GM21423 (cell line): ENCODE data around the gene NPAS1.

ENCODE experiments used
- ATAC-seq: cut with Tn5 transposase; IDR thresholded peaks from one replicate; pipeline ENCODE4 v1.9.1; 2021; ENCODE audit warnings: mild to moderate bottlenecking, moderate library complexity; ENCODE audit not compliant: unreplicated experiment

Gene NPAS1

GRCh38 chr19:47013041-47013517, 6.6 kb upstream of the NPAS1 start:
- no peak for ATAC-seq

GRCh38 chr19:47018923-47019322, 714 bp upstream of the NPAS1 start:
- ATAC-seq: no peak

- ATAC-seq: no peak
Measured at GRCh38 chr19:47020132-47020805, 632 bp downstream of the NPAS1 start.

- ATAC-seq: no peak
Measured at GRCh38 chr19:47020992-47021496, 1.4 kb downstream of the NPAS1 start.

- ATAC-seq: no peak
Measured at GRCh38 chr19:47021536-47022139, 2.0 kb downstream of the NPAS1 start.

- no peak for ATAC-seq
Measured at GRCh38 chr19:47022140-47022536, 2.5 kb downstream of the NPAS1 start.

- no peak for ATAC-seq
Measured at GRCh38 chr19:47022541-47023447, 3.2 kb downstream of the NPAS1 start.

GRCh38 chr19:47023448-47023794, 3.8 kb downstream of the NPAS1 start:
- ATAC-seq: no peak

- no peak for ATAC-seq
Measured at GRCh38 chr19:47024502-47024901, 4.9 kb downstream of the NPAS1 start.

- ATAC-seq: no peak
Measured at GRCh38 chr19:47026156-47026555, 6.5 kb downstream of the NPAS1 start.

- no peak for ATAC-seq
Measured at GRCh38 chr19:47026889-47027288, 7.3 kb downstream of the NPAS1 start.

GRCh38 chr19:47027586-47028088, 8.0 kb downstream of the NPAS1 start:
- ATAC-seq: no peak

GRCh38 chr19:47028195-47028601, 8.6 kb downstream of the NPAS1 start:
- no peak for ATAC-seq

GRCh38 chr19:47032171-47032811, 12.7 kb downstream of the NPAS1 start:
- no peak for ATAC-seq

- peak; percentile 80 for ATAC-seq
Measured at GRCh38 chr19:47035127-47036096, 15.8 kb downstream of the NPAS1 start.

- no peak for ATAC-seq
Measured at GRCh38 chr19:47036097-47036651, 16.5 kb downstream of the NPAS1 start.

GRCh38 chr19:47037766-47038165, 18.1 kb downstream of the NPAS1 start:
- ATAC-seq: no peak

- ATAC-seq: no peak
Measured at GRCh38 chr19:47039239-47039874, 19.7 kb downstream of the NPAS1 start.

- ATAC-seq: no peak
Measured at GRCh38 chr19:47040869-47041268, 21.2 kb downstream of the NPAS1 start.
